Islet of Langerhans (tissue), 1 donor: ENCODE data around the gene MYO1D.

Source experiments
- FAIRE-seq: peaks from one replicate; lab custom pipeline; 2011; peaks lifted over from hg19 to GRCh38; lab: Jason Lieb, UNC

The MYO1D gene

GRCh38 chr17:32486111-32486700 lies 390.7 kb downstream of the MYO1D start:
- no peak for FAIRE-seq

- FAIRE-seq = no peak
These were observed 391.4 kb downstream of the MYO1D start for GRCh38 chr17:32485261-32486110.

GRCh38 chr17:32484628-32485027 lies 392.3 kb downstream of the MYO1D start:
- no peak for FAIRE-seq

- FAIRE-seq = no peak
These were observed 392.9 kb downstream of the MYO1D start for GRCh38 chr17:32484041-32484461.

- FAIRE-seq = peak; percentile 71
These were observed 393.4 kb downstream of the MYO1D start for GRCh38 chr17:32483451-32484019.

DNA sequence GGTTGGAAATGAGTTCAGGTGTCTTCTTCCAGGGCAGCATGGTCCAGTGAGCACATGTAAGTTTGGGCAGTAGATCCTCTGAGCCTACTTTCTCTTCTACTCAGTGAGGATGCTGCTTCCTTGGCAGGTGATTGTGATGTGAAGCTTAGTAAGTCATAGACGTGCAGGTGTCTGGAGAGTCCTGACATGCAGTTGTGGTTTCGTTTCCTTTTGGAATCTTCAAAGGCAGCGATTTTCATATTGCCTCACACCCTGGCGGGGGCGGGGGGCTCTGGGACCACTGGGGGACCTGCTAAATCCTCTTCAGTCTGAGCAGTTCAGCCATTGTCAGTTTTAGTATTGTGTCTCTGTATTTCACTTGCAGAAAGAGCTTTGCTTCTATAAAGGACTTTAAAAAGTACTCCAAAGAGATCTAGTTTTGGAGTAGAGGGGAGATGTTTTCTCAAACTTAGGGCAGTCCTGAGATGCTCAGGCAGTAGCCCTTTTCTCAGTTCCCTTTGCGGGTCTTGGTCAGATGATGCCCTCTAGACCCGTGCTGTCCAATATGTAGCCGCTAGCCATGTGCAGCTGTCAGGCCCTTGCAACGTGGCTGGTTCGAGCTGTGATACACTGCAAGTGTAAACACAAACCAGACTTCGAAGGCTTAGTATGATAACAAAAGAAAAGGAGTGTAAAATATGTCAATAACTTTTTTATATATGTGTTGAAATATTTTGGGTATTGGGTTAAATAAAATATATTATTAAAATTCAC lies 394.2 kb downstream of the MYO1D start:
- no peak for FAIRE-seq

- no peak for FAIRE-seq
These were observed 395.7 kb downstream of the MYO1D start for GRCh38 chr17:32481193-32481592.

DNA sequence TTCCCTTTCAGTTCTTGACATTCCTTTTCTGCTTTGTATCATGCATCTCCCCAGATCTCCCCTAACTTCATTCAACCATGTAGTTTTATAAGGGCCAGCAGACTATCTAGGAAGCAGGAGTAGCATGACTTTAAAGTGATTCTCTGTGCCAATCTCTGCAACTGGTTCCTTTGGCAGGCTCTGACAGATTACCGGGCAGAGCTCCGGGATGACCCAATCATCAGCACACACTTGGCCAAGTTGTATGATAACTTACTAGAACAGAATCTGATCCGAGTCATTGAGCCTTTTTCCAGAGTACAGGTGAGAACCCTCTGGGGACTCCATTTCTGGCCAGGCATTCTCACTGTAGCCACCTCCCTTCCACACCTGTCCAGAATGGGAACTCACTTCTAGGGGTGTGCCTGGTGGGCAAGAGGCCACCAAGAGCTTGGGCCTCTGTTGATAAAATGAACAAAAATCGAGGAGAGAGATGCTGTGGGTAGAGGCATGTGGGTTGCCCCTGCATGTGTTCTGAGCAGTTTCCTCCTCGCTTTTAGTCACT lies 397.8 kb downstream of the MYO1D start:
- no peak for FAIRE-seq

DNA sequence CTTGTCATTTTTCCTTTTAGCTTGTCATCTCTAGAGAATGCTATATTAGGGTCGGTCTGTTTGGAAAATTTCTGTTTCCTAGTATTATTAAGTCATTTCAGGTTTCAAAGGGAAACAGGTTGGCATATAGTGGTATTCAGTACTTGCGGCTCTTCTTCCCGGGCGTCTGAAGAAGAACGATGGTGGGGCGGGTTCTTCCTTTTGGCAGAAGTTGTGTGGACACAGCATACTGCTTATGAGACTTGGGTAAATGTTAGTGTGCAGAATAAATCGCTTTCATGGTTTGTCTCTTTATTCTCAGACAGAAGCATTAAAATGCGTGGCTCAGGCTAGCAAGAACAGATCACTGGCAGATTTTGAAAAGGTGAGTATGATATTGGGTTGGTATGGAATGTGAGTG lies 399.7 kb downstream of the MYO1D start:
- no peak for FAIRE-seq

DNA sequence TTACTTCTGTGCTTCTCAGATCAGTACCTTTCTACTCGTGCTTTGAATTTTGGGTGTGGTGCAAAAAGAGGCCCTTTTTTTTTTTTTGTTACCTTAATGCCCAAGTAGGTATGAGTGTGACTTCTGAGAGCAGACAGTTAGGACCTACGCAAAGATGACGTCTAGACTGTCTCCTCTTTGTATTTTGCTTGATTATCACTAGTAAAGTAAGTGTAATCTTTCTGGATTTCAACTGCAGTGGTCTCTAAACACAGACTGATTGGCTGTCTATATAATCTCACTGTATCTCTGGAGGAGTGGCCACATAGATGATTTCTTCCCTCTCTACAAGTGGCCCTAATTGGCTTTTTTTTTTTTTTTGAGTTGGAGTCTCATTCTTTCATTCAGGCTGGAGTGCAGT lies 401.7 kb downstream of the MYO1D start:
- FAIRE-seq = no peak

DNA sequence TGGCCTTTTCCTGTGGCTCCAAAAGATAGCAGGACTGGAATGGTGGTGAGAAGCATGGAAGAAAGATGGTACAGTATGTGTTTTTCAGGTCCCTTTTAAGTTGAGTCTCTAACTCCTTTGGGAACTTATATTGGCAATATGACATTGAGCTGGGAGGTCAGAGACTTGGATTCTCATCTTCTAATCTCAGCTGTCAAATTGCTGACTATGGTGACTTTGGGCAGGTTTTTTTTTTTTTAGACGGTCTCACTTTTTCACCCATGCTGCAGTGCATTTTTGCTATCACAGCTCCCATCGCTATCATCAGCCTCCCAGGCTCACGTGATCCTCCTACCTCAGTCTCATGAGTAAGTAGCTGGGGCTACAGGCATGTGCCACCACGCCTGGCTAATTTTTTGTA lies 405.3 kb downstream of the MYO1D start:
- FAIRE-seq = no peak

DNA sequence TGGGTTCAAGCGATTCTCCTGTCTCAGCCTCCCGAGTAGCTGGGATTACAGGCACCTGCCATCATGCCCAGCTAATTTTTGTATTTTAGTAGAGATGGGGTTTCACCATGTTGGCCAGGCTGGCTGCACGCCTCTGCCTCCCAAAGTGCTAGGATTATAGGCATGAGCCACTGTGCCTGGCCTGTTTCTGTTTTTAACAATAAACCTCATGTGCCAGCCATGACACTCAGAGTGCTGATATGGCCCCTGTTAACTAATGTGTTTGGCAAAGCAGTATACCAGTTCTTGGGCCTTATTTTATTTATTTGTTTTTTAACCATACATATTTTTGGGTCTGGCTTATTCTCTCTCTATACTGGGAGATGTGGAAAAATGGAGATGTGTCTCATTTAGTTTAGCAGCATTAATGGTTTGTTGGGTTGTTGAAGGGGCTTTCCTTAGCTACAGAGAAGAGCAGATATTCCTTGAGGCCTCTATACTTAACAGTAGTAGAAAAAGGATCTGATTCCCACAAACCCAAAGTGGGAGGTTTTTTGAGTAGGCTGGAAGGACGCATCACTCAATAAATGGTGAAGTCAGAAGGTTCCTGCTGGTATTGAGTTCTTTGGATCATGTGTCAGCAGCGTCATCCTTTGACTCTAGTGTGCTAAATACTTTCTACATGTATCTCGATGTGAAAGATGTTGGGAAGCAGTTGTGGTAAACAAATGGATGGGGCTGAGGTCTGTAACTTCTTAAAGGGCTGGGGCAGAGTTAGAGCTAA lies 406.3 kb downstream of the MYO1D start:
- no peak for FAIRE-seq

DNA sequence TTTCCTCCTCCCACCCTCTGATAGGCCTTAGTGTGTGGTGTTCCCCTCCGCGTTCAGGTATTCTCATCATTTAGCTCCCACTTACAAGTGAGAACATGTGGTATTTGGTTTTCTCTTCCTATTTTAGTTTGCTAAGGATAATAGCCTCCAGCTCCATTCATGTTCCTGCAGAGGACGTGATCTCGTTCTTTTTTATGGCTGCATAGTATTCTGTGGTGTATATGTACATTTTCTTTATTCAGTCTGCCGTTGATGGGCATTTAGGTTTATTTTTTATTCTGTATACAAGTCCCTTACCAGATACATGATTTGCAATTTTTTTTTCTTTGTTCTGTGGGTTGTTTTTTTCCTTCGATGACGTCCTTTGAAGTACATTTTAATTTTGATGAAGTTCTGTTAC lies 409.0 kb downstream of the MYO1D start:
- FAIRE-seq = no peak

DNA sequence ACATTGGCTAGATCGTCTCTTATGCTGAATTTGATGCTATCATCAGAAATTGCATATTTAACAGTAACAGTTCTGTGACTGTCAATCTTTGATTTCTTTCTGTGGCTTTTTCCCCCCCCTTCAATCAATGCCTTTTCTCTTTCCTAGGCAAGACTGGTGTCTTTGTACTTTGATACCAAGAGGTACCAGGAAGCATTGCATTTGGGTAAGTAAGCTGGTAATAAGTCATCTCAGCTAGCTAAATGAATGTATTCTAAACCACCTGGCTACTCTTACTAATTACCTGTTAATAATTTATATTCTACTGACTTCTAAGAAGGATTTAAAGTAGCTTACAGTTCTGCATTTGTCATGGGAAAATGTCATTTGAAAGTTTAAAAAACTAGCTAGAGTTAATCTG lies 412.6 kb downstream of the MYO1D start:
- peak; percentile 51 for FAIRE-seq

- FAIRE-seq = peak; percentile 96
These were observed 413.6 kb downstream of the MYO1D start for GRCh38 chr17:32463304-32463703.

- FAIRE-seq = peak; percentile 70
These were observed 414.9 kb downstream of the MYO1D start for GRCh38 chr17:32461853-32462617.

DNA sequence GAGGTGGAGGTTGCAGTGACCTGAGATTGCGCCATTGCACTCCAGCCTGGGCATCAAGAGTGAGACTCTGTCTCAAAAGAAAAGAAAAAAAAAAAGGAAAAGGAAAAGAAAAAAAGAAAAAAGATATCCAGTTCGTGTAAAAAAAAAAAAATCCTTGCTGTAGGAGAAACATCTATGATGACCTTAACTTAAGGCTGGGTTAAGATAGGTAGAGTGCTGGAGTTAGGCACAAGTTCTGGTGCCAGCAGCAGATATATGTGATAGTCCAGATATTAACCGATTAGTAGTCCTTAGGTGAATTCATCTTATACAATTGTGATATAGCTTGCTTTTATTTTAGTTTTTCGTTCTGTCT lies 415.4 kb downstream of the MYO1D start:
- FAIRE-seq = no peak

DNA sequence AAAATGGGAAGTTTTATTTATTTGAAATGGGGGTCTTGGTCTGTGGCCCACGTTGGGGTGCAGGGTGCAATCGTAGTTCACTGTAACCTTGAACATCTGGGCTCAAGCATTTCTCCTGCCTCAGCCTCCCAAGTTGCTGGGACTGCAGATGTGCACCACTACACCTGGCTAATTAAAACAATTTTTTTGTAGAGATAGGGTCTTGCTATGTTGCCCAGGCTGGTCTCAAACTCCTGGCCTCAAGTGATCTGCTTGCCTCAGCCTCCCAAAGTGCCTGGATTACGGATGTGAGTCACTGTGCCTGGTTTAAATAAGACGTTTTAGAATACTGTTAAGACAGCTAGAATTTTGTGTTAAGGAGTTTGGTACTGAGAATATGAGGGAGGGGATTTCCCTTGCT lies 416.9 kb downstream of the MYO1D start:
- FAIRE-seq = no peak

DNA sequence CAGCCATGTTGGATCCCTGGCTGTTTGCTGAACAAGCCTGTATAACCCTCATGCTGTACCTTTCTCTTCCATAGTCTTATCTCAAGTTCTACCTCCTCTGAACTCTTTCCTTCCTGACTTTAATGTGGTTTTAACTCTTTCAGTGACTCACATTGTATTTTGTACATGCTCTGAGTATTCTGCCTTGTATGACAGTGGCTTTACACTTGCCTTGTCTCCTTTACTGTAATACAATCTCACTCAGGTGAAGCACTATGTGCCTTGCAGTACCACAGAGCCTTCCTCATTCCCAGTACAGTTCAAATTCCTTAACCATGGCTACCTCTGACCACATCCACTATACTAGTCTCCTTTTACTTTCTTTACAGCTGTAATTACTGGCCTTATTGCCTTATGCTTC lies 418.6 kb downstream of the MYO1D start:
- FAIRE-seq = no peak

DNA sequence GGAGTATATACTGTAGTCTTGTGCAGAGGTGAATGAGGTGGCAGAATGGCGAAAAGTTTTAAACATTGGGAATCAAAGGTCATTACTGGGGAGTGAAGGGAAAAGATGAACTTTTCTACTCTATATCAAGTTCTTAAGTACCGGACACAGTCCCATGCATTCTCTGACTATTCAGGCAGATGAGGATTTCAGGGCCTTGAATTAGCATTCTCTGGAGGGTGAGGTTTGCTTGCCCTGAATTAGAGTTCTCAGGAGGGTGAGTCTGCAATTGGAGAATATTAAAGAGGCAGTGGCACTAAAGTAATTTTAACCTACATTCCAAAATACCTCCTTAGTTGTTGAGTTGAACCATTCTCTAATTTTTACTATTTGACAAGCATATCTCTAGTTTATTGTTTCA lies 423.6 kb downstream of the MYO1D start:
- FAIRE-seq = no peak

DNA sequence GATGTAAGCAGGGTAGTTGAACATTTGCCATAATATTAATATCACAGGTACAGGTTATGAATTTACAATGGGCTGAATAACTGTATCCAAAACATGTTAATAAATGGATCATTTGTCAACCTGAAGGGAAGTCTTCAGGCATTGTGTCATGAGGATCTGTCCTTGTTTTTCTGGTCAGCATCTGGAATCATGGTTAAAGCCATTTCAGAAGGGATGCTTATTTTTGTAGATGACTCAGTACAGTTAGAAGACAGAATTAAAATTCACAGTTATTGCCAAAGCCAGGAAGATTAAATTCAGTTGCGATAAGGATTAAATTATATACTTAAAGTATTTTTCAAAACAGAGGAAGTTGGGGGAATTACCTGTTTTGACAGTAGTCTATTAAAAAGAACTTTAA lies 424.6 kb downstream of the MYO1D start:
- no peak for FAIRE-seq
